ENCODE measurements around the gene EPS8L2. TPM values are rescaled to one million over a fixed set of nuclear protein-coding genes. Genes with fewer than 3 reads are reported as not detected.

The EPS8L2 gene
- total RNA-seq, 2 donors from 2014 or later = 92.1 to 114 TPM

DNA sequence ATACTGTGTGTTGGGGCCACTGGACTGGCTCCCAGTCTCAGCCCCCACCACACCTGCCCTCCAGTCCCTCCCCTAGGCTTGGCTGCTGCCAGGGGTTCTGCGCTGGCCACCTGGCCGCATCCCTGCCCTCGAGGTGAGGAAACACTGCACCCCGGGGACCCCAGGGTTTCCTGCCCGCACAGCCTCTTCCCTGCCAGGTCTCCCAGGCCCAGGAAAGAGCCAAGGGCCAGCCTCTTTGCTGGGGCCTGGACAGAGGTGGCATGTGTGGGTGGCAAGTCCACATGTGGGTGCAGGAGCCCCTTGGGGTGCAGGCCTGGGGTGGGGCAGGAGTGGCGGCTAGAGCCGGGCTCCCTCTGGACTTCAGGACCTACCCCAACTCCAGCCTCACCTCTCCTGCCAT is 2.5 kb downstream of the EPS8L2 start:
- intact Hi-C loops (cut with DNase I) = no loop called here
- WGBS = 84% methylated on average over 7 of the region's 7 CpGs
- Histone ChIP-seq H3K36me3 (no peaks in the 10 kb centered on the region), H3K27ac (peak overlapping the region in 1 of 2 donors; percentile 91), H3K9me3 (no peaks in the 10 kb centered on the region), H3K4me1 (replicated peaks) (peaks cover 33% of the 10 kb centered on the region), H3K27me3 (replicated peaks; ENCODE audit: insufficient read depth) (no peaks in the 10 kb centered on the region), H3K4me3 (no peak overlapping the region)
- no peak for DNase-seq (ENCODE audit: low spot score)
- TF ChIP-seq POLR2A (IDR thresholded peaks at IDR 0.05) = no peak
- TF ChIP-seq, protein P1, sequence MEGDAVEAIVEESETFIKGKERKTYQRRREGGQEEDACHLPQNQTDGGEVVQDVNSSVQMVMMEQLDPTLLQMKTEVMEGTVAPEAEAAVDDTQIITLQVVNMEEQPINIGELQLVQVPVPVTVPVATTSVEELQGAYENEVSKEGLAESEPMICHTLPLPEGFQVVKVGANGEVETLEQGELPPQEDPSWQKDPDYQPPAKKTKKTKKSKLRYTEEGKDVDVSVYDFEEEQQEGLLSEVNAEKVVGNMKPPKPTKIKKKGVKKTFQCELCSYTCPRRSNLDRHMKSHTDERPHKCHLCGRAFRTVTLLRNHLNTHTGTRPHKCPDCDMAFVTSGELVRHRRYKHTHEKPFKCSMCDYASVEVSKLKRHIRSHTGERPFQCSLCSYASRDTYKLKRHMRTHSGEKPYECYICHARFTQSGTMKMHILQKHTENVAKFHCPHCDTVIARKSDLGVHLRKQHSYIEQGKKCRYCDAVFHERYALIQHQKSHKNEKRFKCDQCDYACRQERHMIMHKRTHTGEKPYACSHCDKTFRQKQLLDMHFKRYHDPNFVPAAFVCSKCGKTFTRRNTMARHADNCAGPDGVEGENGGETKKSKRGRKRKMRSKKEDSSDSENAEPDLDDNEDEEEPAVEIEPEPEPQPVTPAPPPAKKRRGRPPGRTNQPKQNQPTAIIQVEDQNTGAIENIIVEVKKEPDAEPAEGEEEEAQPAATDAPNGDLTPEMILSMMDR (IDR thresholded peaks at IDR 0.05) = no peak
- no peak for TF ChIP-seq POLR2AphosphoS5 (IDR thresholded peaks at IDR 0.05)

DNA sequence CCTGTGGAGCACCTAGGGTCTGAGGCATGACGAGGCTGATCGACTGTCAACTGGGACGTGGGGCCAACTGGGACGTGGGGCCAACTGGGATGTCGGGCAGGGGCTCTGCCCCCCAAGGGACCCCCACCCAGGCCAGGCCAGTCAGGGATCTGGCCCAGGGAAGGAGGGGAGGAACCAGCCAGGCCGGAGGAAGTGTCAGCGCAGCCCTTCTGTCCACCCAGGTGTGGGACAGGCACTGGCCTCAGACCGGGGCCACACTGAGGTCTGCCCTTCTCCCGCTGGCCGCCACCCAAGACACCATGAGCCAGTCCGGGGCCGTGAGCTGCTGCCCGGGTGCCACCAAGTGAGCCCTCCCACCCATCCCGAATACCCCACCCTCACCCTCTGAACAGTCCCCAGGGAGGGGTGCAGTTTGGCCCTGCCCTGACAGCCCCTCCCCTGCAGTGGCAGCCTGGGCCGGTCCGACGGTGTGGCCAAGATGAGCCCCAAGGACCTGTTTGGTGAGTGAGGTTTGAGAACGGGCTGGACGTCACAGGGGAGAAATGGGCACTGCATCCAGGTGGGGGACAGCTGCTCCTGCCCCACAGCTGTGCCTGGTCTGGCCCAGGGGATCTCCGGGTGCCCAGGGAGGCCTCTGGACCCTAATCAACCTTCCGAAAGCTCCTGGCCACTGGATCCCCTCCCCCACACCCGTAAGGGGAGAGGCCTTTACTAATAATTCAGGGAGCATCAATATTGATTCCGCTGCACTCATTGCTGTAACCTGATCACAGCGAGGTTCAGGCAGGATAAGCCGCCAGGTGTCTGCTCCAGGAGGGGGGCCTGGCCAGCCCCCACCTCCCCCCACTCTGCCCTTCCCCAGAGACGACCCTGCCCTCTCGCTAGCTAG is 3.3 kb downstream of the EPS8L2 start:
- WGBS = 74% methylated on average over 22 of the region's 27 CpGs
- DNase-seq (ENCODE audit: low spot score) = no peak
- peak overlapping the region; percentile 22 to 50 for H3K27ac ChIP-seq
- peaks cover 32% of the 10 kb centered on the region for H3K4me1 ChIP-seq (replicated peaks)
- H3K4me3 ChIP-seq = no peak overlapping the region
- no peaks in the 10 kb centered on the region for H3K9me3 ChIP-seq
- H3K36me3 ChIP-seq = no peaks in the 10 kb centered on the region
- TF ChIP-seq POLR2A (IDR thresholded peaks at IDR 0.05) = no peak
- TF ChIP-seq, protein P1 (IDR thresholded peaks at IDR 0.05) = no peak
- no peak for TF ChIP-seq POLR2AphosphoS5 (IDR thresholded peaks at IDR 0.05)
- H3K27me3 ChIP-seq (replicated peaks; ENCODE audit: insufficient read depth) = no peaks in the 10 kb centered on the region
- intact Hi-C loops (cut with DNase I) = no loop called here

DNA sequence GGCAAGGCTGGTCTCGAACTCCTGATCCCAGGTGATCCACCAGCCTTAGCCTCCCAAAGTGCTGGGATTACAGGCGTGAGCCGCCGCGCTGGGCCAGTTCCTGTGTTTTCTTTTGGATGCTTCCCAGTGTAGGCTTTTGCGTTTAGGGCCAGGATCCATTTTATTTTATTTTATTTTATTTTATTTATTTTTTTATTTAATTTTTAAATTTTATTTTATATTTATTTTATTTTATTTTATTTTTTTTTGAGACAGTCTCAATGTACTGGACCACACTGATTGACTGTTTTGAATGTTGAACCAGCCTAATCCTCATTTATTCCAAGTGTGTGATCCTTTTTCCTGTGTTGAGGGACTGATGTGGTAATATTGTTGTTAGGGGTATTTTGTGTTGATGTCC is 8.4 kb downstream of the EPS8L2 start:
- H3K9me3 ChIP-seq = no peaks in the 10 kb centered on the region
- intact Hi-C loops (cut with DNase I) = no loop called here
- peaks cover 1% of the 10 kb centered on the region for H3K4me1 ChIP-seq (replicated peaks)
- H3K4me3 ChIP-seq = no peak overlapping the region
- no peaks in the 10 kb centered on the region for H3K36me3 ChIP-seq
- DNase-seq (ENCODE audit: low spot score) = no peak
- 98% methylated on average over 6 of the region's 6 CpGs for WGBS
- no peaks in the 10 kb centered on the region for H3K27me3 ChIP-seq (replicated peaks; ENCODE audit: insufficient read depth)
- TF ChIP-seq, protein P1 (IDR thresholded peaks at IDR 0.05) = no peak
- TF ChIP-seq POLR2A (IDR thresholded peaks at IDR 0.05) (no peak), POLR2AphosphoS5 (IDR thresholded peaks at IDR 0.05) (no peak)
- H3K27ac ChIP-seq = no peak overlapping the region

DNA sequence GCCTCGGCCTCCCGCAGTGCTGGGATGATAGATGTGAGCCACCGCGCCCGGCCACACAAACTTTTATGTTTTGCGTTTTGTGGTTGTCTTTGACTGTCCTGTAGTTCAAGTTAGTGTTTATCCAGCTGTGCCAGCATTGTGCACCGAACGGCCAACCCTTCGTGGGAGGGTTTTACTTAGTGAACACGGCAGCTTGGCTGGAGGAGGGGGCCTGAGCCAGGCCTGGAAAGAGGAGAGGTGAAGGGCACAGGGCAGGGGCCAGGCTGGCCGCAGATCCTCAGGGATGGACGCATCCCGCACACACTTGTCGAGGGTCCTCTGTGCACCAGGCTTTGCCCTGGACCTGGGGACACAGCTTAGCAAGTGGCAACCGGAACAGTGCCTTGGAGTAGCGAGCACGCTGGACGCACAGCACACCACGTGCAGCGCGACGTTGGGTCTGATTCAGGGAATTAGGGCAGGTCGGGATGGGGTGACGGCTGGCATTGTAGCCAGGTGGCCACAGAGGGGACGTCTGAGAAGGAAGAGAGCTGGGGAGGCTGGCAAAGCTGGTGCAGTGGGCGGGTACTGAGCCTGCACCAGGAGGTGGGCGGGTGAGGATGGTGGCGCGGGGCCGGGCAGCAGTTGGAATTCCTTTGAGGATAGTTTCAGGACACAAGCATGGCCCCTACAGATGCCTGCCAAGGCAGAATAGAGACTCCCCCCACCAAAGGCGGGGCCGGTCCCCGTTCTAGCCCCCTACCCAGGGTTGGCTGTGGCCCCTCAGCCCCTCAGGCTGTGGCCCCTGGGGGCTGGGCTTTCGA is 13.4 kb downstream of the EPS8L2 start:
- Histone ChIP-seq H3K9me3 (no peaks in the 10 kb centered on the region), H3K27me3 (replicated peaks; ENCODE audit: insufficient read depth) (no peaks in the 10 kb centered on the region), H3K36me3 (no peaks in the 10 kb centered on the region), H3K4me3 (no peak overlapping the region), H3K27ac (no peak overlapping the region), H3K4me1 (replicated peaks) (no peaks in the 10 kb centered on the region)
- WGBS = 76% methylated on average over 34 of the region's 34 CpGs
- no peak for DNase-seq (ENCODE audit: low spot score)
- intact Hi-C loops (cut with DNase I) = no loop called here
- TF ChIP-seq, protein P1 (IDR thresholded peaks at IDR 0.05) = no peak
- TF ChIP-seq POLR2A (IDR thresholded peaks at IDR 0.05) (no peak), POLR2AphosphoS5 (IDR thresholded peaks at IDR 0.05) (no peak)

All from prostate gland (tissue), 2 donors.